Brain microvascular endothelial cell (primary cell): ENCODE data around the gene DNAL1.

Experiments used
- DNase-seq: peaks from one replicate; pipeline ENCODE4 v3.0.0-alpha.2; 2020
- H3K27ac ChIP-seq: fragments of 250-450 bp; sonication (Bioruptor Pico); 2 replicates; pipeline ENCODE4 v1.5.1; 2020; ENCODE audit warnings: mild to moderate bottlenecking, moderate library complexity
- H3K27me3 ChIP-seq: fragments of 250-450 bp; sonication (Bioruptor Pico); replicated peaks from 2 replicates; pipeline ENCODE4 v1.5.1; 2020; ENCODE audit warnings: mild to moderate bottlenecking
- H3K36me3 ChIP-seq: fragments of 250-450 bp; sonication (Bioruptor Pico); replicated peaks from 2 replicates; pipeline ENCODE4 v1.5.1; 2020; ENCODE audit warnings: mild to moderate bottlenecking
- H3K4me3 ChIP-seq: 2 replicates; pipeline ENCODE4 v1.5.1; 2011; ENCODE audit warnings: low read depth, mild to moderate bottlenecking, control low read depth, low read length, moderate library complexity
- CTCF ChIP-seq: IDR thresholded peaks from 2 replicates; pipeline ENCODE4 v1.5.1; 2011; ENCODE audit warnings: low read depth, mild to moderate bottlenecking, moderate library complexity, low read length, control low read depth, inconsistent platforms; ENCODE audit errors: missing control alignments
- in situ Hi-C: cut with HindIII; loops from 2 replicates; pipeline ENCODE4 v1.10.0; 2017; ENCODE audit warnings: low sequenced_read_pairs, low pct_ligation_motif_present

The DNAL1 gene

DNA sequence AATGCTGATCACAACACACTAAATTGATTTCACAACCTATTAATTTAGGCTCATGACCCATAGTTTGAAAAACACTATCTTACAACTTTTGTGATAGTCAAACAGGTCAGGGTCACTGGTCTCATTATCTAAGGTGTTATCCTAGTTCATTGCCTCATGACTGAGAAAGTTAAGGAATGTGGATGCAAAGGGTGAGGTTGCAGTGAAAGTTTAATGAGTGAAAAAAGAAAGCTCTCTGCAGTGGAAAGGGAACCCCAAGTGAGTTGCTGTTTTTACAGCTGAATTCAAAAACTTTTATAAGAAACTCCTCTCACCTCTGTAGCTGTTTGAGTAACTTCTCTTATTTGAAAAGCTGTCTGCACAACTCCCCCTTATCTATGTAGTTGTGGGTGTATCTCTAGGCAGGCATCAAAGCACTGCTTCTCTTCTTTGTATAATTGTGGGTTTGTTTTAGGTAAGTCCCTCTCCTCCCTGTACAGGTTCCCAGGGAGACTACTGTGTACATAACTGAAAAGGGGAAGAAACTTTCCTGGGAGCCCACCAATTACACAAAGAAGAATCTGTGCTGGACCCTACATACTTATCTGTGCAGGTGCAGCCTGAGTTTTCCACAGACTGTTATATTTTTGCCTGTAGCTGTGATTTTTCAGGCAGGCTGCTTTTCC lies 18.9 kb downstream of the DNAL1 start:
- in situ Hi-C loops = no loop called here
- H3K27me3 ChIP-seq = no peaks in the 10 kb centered on the region
- no peak overlapping the region for H3K27ac ChIP-seq
- DNase-seq = no peak
- H3K36me3 ChIP-seq = no peaks in the 10 kb centered on the region
- TF ChIP-seq CTCF = no peak
- no peak overlapping the region for H3K4me3 ChIP-seq

DNA sequence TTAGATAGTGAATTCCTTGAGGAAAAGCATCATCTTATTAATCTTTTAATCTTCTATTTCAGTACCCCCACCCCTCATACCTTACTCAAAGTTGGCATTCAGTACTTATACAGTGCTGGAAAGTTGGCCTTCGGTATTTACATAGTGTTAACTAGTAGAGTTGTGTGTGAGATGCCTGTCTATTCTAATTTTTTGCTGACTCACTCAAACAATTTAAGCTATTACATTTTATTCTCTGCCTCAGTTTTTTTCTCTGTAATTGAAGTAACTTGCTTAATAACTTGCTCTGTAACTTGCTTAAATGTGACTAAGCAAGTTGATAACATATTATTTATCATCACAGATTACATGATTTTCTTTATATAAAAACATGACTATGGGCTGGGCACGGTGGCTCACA lies 20.3 kb downstream of the DNAL1 start:
- no peak for TF ChIP-seq CTCF
- no peaks in the 10 kb centered on the region for H3K36me3 ChIP-seq
- H3K27me3 ChIP-seq = no peaks in the 10 kb centered on the region
- in situ Hi-C loops = no loop called here
- DNase-seq = no peak
- no peak overlapping the region for H3K27ac ChIP-seq
- no peak overlapping the region for H3K4me3 ChIP-seq

DNA sequence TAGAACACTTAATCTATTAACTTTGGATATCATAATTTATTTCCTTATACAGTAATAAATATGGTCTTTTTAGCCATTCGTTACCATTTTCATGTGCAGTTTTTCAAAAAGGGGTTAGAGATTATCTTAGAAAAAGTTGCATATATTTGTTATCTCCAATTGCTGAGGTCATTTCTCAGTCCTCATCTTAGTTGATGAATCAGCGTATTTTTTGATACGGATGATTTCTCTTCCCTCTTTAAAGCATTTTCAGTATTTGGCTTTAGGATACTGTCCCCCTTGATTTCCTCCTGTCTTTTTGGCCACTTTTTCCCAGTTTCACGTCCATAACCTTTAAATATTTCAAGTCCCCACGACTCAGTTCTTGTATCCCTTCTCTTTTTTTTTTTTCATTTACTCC lies 21.8 kb downstream of the DNAL1 start:
- H3K27me3 ChIP-seq = no peaks in the 10 kb centered on the region
- DNase-seq = no peak
- no peaks in the 10 kb centered on the region for H3K36me3 ChIP-seq
- H3K4me3 ChIP-seq = no peak overlapping the region
- no peak overlapping the region for H3K27ac ChIP-seq
- in situ Hi-C loops = no loop called here
- no peak for TF ChIP-seq CTCF

GRCh38 chr14:73667854-73668253 lies 23.1 kb downstream of the DNAL1 start:
- no peak for TF ChIP-seq CTCF
- no peaks in the 10 kb centered on the region for H3K27me3 ChIP-seq
- no peak overlapping the region for H3K27ac ChIP-seq
- in situ Hi-C loops = no loop called here
- no peaks in the 10 kb centered on the region for H3K36me3 ChIP-seq
- no peak overlapping the region for H3K4me3 ChIP-seq
- no peak for DNase-seq

- no peak for TF ChIP-seq CTCF
- in situ Hi-C loops = no loop called here
- Histone ChIP-seq H3K4me3 (no peak overlapping the region), H3K27me3 (no peaks in the 10 kb centered on the region), H3K36me3 (no peaks in the 10 kb centered on the region), H3K27ac (no peak overlapping the region)
- DNase-seq = no peak
Measured at GRCh38 chr14:73674986-73675385, 30.2 kb downstream of the DNAL1 start.

GRCh38 chr14:73678698-73679097 lies 33.9 kb downstream of the DNAL1 start:
- Histone ChIP-seq H3K4me3 (no peak overlapping the region), H3K27ac (no peak overlapping the region), H3K36me3 (no peaks in the 10 kb centered on the region), H3K27me3 (no peaks in the 10 kb centered on the region)
- no peak for DNase-seq
- in situ Hi-C loops = no loop called here
- TF ChIP-seq CTCF = no peak
